IPS-11a (cell line): ENCODE data around the gene SLC50A1.
"Not testable (repeated sequence)": the region's sequence is repeated elsewhere in the genome, so short reads cannot be mapped to it uniquely, and the experiment has no call there.

ENCODE experiments used
- H3K4me3 ChIP-seq: one replicate; pipeline ENCODE4 v1.5.1; 2013; ENCODE audit warnings: low read depth, low read length, control low read depth

SLC50A1 gene

GRCh38 chr1:155134322-155134721 is 1.3 kb upstream of the SLC50A1 start:
- H3K4me3 ChIP-seq, result no peak overlapping the region

- peak overlapping the region; percentile 75 for H3K4me3 ChIP-seq
These were observed 705 bp upstream of the SLC50A1 start for GRCh38 chr1:155134880-155135414.

DNA sequence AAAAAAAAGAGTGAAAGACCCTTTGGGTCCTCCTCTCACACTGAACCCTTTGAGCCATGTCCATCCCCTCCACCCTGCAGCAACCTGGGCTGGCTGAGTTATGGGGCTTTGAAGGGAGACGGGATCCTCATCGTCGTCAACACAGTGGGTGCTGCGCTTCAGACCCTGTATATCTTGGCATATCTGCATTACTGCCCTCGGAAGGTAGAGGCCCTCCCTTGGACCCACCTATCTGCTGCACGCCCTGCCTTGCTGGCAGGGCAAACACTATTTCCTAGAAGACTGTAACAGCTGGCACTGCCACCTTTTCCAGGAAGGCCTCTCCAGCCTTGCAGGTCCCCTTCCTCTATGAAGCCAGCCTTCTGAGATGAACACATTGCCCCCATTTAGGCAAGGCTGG is 1.1 kb downstream of the SLC50A1 start:
- H3K4me3 ChIP-seq, result peak overlapping the region; percentile 75

DNA sequence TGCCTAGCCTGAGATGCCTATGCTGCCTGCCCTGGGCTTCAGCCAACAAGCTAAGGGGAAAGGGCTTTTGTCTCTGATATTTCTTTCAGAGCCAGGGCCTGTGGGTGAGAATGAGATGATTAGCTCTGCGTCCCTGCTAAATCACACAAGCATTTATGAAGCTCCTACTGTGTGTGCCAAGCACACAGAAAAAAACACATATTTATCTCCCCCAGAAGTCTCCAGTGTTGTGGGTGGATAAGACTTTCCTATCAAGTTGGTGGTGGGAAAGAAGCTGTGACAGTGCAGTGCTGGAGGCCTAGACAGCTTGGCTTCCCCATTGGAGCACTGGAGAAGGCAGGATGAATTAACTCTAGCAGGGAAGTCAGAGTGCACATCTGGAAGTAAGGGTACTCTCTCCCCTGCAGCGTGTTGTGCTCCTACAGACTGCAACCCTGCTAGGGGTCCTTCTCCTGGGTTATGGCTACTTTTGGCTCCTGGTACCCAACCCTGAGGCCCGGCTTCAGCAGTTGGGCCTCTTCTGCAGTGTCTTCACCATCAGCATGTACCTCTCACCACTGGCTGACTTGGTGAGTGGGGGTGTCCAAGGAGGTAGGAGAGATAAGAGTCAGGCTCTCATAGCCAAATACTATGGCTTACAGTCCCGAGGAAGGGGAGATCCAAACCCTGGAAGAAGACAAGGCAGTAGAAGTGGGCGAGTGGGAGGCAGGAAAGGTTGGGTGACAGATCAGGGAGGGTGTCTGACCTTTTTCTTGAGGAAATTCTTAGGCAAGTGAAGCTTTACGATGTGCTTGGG is 1.7 kb downstream of the SLC50A1 start:
- H3K4me3 ChIP-seq, result no peak overlapping the region

- peak within 1 kb of the TSS; percentile 93 for H3K4me3 ChIP-seq
These were observed 4.4 kb downstream of the SLC50A1 start, which contains the start of gene DPM3 for GRCh38 chr1:155139895-155140629. TSS of gene DPM3 (minus strand) at chr1:155140531. CDS start at chr1:155140240, 291 bp downstream.

DNA sequence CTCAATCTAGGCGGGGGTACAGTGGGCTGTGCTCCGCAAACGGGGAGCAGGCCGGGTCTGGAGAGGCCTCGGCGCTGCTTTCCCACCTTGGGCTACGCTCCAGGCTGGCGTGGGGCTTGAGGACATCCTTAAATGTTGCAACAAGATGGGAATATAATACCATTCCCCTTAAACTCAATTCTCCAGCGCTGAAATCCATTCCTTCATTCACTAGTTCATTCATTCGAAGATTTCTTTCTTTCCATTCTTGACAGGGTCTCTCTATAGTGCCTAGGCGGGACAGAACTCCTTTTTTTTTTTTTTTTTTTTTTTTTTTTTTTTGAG is 4.9 kb downstream of the SLC50A1 start:
- peak overlapping the region; percentile 93 for H3K4me3 ChIP-seq

- no peak overlapping the region for H3K4me3 ChIP-seq
These were observed 6.1 kb downstream of the SLC50A1 start for GRCh38 chr1:155141749-155142148.

GRCh38 chr1:155145491-155145890 is 9.8 kb downstream of the SLC50A1 start:
- no peak overlapping the region for H3K4me3 ChIP-seq

DNA sequence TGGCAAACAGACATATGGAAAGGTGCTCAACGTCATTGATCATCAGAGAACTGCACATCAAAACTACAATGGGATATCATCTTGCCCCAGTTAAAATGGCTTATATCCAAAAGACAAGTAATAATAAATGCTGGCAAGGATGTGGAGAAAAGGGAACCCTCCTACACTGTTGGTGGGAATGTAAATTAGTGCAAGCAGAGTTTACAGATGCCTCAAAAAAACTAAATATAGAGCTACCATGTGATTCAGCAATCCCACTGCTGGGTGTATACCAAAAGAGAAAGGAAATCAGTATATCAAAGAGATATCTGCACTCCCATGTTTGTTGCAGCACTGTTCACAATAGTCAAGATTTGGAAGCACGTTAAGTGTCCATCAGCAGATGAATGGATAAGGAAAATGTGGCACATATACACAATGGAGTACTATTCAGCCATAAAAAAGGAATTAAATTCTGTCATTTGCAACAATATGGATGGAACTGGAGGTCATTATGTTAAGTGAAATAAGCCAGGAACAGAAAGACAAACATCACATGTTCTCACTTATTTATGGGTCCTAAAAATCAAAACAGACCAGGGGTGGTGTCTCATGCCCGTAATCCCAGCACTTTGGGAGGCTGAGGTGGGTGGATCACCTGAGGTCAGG is 20.5 kb downstream of the SLC50A1 start:
- not testable (repeated sequence) for H3K4me3 ChIP-seq

DNA sequence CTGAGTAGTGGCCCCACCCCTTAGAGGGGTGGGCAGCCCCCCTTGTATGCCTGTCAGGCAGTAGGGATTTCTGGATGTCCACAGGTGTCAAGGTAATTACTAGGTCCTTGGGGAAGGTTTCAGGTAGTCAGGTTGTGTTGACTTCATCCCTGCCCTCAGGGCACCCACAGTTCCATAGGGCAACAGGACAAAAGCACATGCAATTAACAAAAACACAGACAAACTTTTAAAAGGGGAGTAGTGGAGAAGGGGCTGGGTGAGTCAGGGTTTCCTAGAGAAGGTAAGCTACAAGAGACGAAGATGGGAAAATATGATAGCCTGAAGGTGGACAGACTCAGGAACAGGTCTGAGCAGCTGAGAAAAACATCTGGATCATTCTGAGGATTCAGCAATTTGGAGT is 23.3 kb downstream of the SLC50A1 start:
- H3K4me3 ChIP-seq, result no peak overlapping the region

- no peak overlapping the region for H3K4me3 ChIP-seq
These were observed 24.5 kb downstream of the SLC50A1 start for GRCh38 chr1:155160128-155160527.

DNA sequence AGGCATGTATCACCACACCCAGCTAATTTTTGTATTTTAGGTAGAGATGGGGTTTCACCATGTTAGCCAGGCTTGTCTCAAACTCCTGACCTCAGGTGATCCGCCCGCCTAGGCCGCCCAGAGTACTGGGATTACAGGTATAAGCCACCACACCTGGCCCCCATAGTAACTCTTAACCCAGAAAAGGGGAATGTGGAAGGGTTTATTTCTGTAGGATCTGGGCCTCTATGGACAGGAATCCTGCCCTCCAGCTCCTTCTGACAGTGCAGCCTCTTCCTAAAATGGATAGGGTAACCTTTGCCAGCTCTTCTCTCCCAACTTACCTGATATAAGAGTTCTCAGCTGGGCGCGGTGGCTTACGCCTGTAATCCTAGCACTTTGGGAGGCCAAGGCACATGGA is 27.0 kb downstream of the SLC50A1 start:
- H3K4me3 ChIP-seq, result not testable (repeated sequence)

DNA sequence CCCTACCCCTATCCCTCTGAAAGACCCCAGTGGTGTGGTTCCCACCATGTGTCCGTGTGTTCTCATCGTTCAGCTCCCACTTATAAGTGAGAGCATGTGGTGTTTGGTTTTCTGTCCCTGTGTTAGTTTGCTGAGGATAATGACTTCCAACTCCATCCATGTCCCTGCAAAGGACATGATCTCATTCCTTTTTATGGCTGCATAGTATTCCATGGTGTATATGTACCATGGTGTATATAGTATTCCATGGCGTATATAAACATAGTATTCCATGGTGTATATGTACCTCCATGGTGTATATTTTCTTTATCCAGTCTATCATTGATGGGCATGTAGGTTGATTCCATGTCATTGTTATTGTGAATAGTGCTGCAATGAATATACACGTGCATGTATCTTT is 28.1 kb downstream of the SLC50A1 start:
- H3K4me3 ChIP-seq, result not testable (repeated sequence)

DNA sequence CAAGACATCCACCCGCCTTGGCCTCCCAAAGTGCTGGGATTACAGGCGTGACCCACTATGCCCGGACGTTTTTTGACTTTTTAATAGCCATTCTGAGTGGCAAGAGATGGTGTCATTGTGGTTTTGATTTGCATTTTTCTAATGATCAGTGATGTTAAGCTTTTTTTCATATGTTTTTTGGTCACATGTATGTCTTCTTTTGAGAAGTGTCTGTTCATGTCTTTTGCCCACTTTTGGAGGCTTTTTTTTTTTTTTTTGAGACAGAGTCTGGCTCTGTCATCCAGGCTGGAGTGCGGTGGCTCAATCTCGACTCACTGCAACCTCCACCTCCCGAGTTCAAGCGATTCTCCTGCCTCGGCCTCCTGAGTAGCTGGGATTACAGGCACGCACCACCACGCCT is 29.0 kb downstream of the SLC50A1 start:
- H3K4me3 ChIP-seq, result not testable (repeated sequence)

DNA sequence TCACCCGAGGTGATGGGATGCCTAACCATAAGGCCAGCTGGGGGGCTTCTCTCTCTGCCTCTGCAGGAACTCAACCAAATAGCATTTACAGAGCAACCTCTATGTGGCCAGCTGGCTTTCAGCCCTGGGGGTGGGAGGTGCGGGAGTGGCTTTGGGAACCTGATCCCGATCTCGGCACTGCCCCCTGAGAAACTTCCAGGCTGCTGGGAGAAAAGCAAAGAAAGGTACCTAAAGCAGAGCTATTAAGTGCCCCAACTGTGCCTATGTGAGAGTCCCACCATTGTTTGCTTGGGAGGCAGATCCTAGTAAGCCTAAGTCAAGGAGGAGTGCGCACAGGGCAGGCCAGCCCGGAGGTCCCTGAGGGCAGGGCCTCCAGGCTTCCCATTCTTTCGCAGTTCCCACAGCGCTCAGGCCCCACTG is 30.4 kb downstream of the SLC50A1 start:
- no peak overlapping the region for H3K4me3 ChIP-seq

- H3K4me3 ChIP-seq, result peak overlapping the region; percentile 24
These were observed 31.0 kb downstream of the SLC50A1 start for GRCh38 chr1:155166471-155167165.

- H3K4me3 ChIP-seq, result peak overlapping the region; percentile 35
These were observed 31.8 kb downstream of the SLC50A1 start for GRCh38 chr1:155167166-155168104.

DNA sequence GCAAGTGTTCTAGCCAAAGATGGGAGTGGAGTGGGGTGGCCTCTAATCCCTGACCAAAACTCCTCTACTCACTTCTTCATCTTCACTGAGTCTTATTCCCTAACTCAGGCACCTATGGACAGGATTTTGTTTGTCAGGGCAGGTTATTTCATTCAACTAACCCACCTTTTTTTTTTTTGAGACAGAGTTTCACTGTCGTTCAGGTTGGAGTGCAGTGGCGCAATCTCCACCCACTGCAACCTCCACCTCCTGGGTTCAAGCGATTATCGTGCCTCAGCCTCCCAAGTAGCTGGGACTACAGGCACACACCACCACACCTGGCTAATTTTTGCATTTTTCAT is 32.4 kb downstream of the SLC50A1 start:
- H3K4me3 ChIP-seq, result not testable (repeated sequence)

GRCh38 chr1:155168456-155169210 is 33.0 kb downstream of the SLC50A1 start:
- H3K4me3 ChIP-seq, result no peak overlapping the region
